Subcutaneous adipose tissue (tissue), 4 donors: ENCODE measurements around the gene ST6GAL1. TPM values are rescaled to one million over a fixed set of nuclear protein-coding genes. Genes with fewer than 3 reads are reported as not detected.

Experiments used
- CTCF ChIP-seq: fragments of 450-650 bp; IDR thresholded peaks from one replicate; pipeline ENCODE4 v1.5.1; 2016; ENCODE audit warnings: low read depth, mild to moderate bottlenecking, control low read depth, antibody characterized with exemption, moderate library complexity
- total RNA-seq, 4 donors: library from RNA; depleted of rRNA; stranded (reverse); fragments of >200 nt; gene quantifications; one replicate each; pipeline ENCODE4 v1.1.0, GENCODE V29; 2016

Gene ST6GAL1
- total RNA-seq, 4 donors from 2014 or later: 31.4 to 80.1 (median 43.8) TPM

GRCh38 chr3:186945255-186945823 is 15.0 kb downstream of the ST6GAL1 start:
- no peak for TF ChIP-seq CTCF

DNA sequence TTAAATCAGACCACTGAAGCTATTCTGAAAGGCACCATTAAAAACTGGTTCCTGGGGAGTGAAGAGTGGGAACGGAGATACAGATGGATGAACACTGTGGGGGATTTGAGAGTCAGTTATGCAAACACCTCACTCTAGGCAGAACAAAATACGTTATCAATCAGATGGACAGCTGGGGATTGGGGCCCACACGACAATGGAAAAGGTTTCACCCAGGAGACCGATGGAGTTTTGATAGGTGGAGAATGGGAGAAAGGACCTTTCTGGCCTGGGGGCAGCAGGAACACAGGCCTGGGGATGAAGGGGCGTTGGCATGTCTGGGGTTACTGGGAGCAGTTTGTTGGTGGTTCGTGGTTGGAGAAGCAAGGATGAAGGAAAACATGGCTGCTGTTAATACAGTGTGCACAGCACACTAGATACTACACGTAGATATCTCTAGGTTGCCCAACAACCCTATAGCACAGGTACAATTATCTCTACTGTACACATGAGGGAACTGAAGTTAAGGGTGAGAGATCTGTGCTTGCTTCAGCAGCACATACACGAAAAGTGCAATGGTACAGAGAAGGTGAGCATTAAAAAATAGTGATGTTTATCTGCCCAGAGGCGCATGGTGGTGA is 16.5 kb downstream of the ST6GAL1 start:
- TF ChIP-seq CTCF: no peak

- TF ChIP-seq CTCF: no peak
Observed at GRCh38 chr3:186949281-186949982, 19.1 kb downstream of the ST6GAL1 start.

- no peak for TF ChIP-seq CTCF
Observed at GRCh38 chr3:186950402-186951093, 20.2 kb downstream of the ST6GAL1 start.

- no peak for TF ChIP-seq CTCF
Observed at GRCh38 chr3:186951640-186952552, 21.6 kb downstream of the ST6GAL1 start.

GRCh38 chr3:186953011-186953487 is 22.7 kb downstream of the ST6GAL1 start:
- TF ChIP-seq CTCF: no peak
